Measurements from ENCODE around the gene KCNJ18.
"Not testable (repeated sequence)": the region's sequence is repeated elsewhere in the genome, so short reads cannot be mapped to it uniquely, and the experiment has no call there.

Gene KCNJ18

GRCh38 chr17:21686165-21687015 lies 5.9 kb upstream of the KCNJ18 start:
- no peak for TF ChIP-seq CTCF (IDR thresholded peaks at IDR 0.05)
- no peak overlapping the region for H3K27ac ChIP-seq
- H3K79me2 ChIP-seq: no peaks in the 10 kb centered on the region
- no peaks in the 10 kb centered on the region for H3K36me3 ChIP-seq (ENCODE audit: control insufficient read depth, insufficient read depth, low read length)
- H3K4me1 ChIP-seq: no peaks in the 10 kb centered on the region
- no peaks in the 10 kb centered on the region for H3K27me3 ChIP-seq (ENCODE audit: control insufficient read depth, insufficient read depth, low read length)
- no peak overlapping the region for H3K4me3 ChIP-seq (ENCODE audit: low read depth, low read length)
- no peak overlapping the region for H2AFZ ChIP-seq
- H3K4me2 ChIP-seq (ENCODE audit: low read length): no peak overlapping the region
- H3K9ac ChIP-seq: no peak overlapping the region
- H3K9me3 ChIP-seq (ENCODE audit: control insufficient read depth, low read length): no peaks in the 10 kb centered on the region

DNA sequence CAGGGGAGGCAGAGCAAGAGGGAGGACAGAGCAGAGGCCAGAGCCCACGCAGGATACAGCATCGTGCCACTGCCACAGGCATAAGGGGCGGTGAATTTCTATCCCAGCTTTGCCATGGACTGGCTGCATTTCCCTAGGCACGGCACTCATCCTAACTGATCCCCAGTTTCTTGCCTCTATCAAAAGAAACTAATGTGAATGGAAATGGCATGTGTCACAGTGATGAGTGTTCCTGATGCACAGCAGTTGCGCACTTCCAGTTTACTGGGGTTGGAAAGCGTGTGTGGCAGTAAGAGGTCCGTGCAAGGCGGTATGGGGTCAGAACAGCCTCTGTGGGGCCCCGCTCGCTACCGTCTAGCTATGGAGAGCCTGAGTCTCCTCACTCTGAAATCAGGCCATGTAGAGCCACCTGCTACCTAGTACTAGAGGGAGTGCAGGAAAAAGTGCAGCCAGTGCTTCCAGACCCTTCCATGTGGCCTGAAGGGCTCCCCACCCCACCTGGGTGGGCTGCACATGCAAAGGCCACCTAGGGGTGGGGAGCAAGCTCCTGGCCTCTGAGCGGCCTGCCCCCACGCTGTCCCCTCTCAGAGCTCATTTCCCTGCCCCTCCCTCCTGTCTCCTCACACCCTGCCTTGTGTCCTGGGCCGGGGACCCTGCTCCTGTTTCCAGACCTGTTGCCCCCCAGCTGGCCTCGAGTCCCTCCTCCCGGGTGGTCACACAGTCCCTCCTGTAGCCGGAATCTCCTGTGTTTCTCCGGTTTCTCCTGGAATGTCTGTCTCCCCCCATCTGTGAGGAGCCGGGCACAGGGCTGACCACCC lies 5.0 kb upstream of the KCNJ18 start:
- no peak overlapping the region for H2AFZ ChIP-seq
- no peak overlapping the region for H3K4me2 ChIP-seq (ENCODE audit: low read length)
- H3K9me3 ChIP-seq (ENCODE audit: control insufficient read depth, low read length): no peaks in the 10 kb centered on the region
- no peaks in the 10 kb centered on the region for H3K27me3 ChIP-seq (ENCODE audit: control insufficient read depth, insufficient read depth, low read length)
- TF ChIP-seq CTCF (IDR thresholded peaks at IDR 0.05): no peak
- H3K36me3 ChIP-seq (ENCODE audit: control insufficient read depth, insufficient read depth, low read length): no peaks in the 10 kb centered on the region
- no peaks in the 10 kb centered on the region for H3K4me1 ChIP-seq
- no peak overlapping the region for H3K9ac ChIP-seq
- H3K79me2 ChIP-seq: no peaks in the 10 kb centered on the region
- H3K4me3 ChIP-seq (ENCODE audit: low read depth, low read length): no peak overlapping the region
- H3K27ac ChIP-seq: no peak overlapping the region

- H2AFZ ChIP-seq: no peak overlapping the region
- H3K4me2 ChIP-seq (ENCODE audit: low read length): no peak overlapping the region
- H3K27me3 ChIP-seq (ENCODE audit: control insufficient read depth, insufficient read depth, low read length): no peaks in the 10 kb centered on the region
- no peaks in the 10 kb centered on the region for H3K79me2 ChIP-seq
- no peak for TF ChIP-seq CTCF (IDR thresholded peaks at IDR 0.05)
- H3K9ac ChIP-seq: no peak overlapping the region
- no peaks in the 10 kb centered on the region for H3K9me3 ChIP-seq (ENCODE audit: control insufficient read depth, low read length)
- no peaks in the 10 kb centered on the region for H3K36me3 ChIP-seq (ENCODE audit: control insufficient read depth, insufficient read depth, low read length)
- no peaks in the 10 kb centered on the region for H3K4me1 ChIP-seq
- no peak overlapping the region for H3K27ac ChIP-seq
- no peak overlapping the region for H3K4me3 ChIP-seq (ENCODE audit: low read depth, low read length)
Observed at GRCh38 chr17:21688293-21688949, 3.9 kb upstream of the KCNJ18 start.

- Histone ChIP-seq H3K4me2 (ENCODE audit: low read length) (no peak overlapping the region), H3K27me3 (ENCODE audit: control insufficient read depth, insufficient read depth, low read length) (no peaks in the 10 kb centered on the region), H3K36me3 (ENCODE audit: control insufficient read depth, insufficient read depth, low read length) (no peaks in the 10 kb centered on the region), H3K9ac (no peak overlapping the region), H2AFZ (no peak overlapping the region), H3K4me1 (no peaks in the 10 kb centered on the region), H3K9me3 (ENCODE audit: control insufficient read depth, low read length) (no peaks in the 10 kb centered on the region), H3K27ac (no peak overlapping the region), H3K79me2 (no peaks in the 10 kb centered on the region), H3K4me3 (ENCODE audit: low read depth, low read length) (no peak overlapping the region)
- no peak for TF ChIP-seq CTCF (IDR thresholded peaks at IDR 0.05)
Observed at GRCh38 chr17:21689604-21690003, 2.7 kb upstream of the KCNJ18 start.

GRCh38 chr17:21690811-21691210 lies 1.5 kb upstream of the KCNJ18 start:
- H2AFZ ChIP-seq; H3K4me3 ChIP-seq (ENCODE audit: low read depth, low read length): not testable (repeated sequence)

GRCh38 chr17:21691481-21691880 lies 842 bp upstream of the KCNJ18 start:
- H3K36me3 ChIP-seq (ENCODE audit: control insufficient read depth, insufficient read depth, low read length); H2AFZ ChIP-seq; H3K79me2 ChIP-seq; H3K9ac ChIP-seq; H3K27ac ChIP-seq; H3K9me3 ChIP-seq (ENCODE audit: control insufficient read depth, low read length); H3K27me3 ChIP-seq (ENCODE audit: control insufficient read depth, insufficient read depth, low read length); H3K4me3 ChIP-seq (ENCODE audit: low read depth, low read length); H3K4me1 ChIP-seq; H3K4me2 ChIP-seq (ENCODE audit: low read length): not testable (repeated sequence)

More at GRCh38 chr17:21690811-21691210, 1.5 kb upstream of the KCNJ18 start:
- not testable (repeated sequence) for H3K27me3 ChIP-seq (ENCODE audit: control insufficient read depth, insufficient read depth, low read length); H3K36me3 ChIP-seq (ENCODE audit: control insufficient read depth, insufficient read depth, low read length); H3K9me3 ChIP-seq (ENCODE audit: control insufficient read depth, low read length); H3K27ac ChIP-seq; H3K79me2 ChIP-seq; H3K4me1 ChIP-seq; H3K4me2 ChIP-seq (ENCODE audit: low read length); H3K9ac ChIP-seq

DNA sequence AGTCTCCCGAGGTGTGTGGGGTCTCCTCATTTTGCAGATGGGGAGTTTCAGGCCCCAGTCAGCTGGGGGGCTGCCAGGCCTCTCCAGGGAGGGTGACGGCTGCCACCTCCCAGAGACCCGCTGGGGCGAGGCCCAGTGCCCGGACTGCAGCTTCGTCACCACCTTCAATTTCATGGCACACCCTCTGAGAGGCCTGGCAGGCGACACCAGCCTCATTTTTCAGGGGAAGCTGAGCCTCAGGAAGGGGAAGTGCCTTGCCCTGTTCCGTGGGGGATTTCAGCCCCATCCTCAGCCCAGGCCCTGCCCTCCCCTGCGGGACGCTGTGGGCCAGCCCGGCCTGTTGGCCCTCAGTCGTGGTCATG lies 362 bp downstream of the KCNJ18 start:
- not testable (repeated sequence) for H3K27ac ChIP-seq; H3K9ac ChIP-seq; H2AFZ ChIP-seq; H3K79me2 ChIP-seq; H3K4me1 ChIP-seq; H3K36me3 ChIP-seq (ENCODE audit: control insufficient read depth, insufficient read depth, low read length); H3K4me2 ChIP-seq (ENCODE audit: low read length); H3K27me3 ChIP-seq (ENCODE audit: control insufficient read depth, insufficient read depth, low read length); H3K4me3 ChIP-seq (ENCODE audit: low read depth, low read length); H3K9me3 ChIP-seq (ENCODE audit: control insufficient read depth, low read length)
